Measurements from ENCODE around the gene ARL6IP5. TPM values are rescaled to one million over a fixed set of nuclear protein-coding genes. Genes with fewer than 3 reads are reported as not detected.

ARL6IP5 gene
- total and polyA plus RNA-seq, 8 donors = 29.5 to 78.9 (median 41.7) TPM

DNA sequence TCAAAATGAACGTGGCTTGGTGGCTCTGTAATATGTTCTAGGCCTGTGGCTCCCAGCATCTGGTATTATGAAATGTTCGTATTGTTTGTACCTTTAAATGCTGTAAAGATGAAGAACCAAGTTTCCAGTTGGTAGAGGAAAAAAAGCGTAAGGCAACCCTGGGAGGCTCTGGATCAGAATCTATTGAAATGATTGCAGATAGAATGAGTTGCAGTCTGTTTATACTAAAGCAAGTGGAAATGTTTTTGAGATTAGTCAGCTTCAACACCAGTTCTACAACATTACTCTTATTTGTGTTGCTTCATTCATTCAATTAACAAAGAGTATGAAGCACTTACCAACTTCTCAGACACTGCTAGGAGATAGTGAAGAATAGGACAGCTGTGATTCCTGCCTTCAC is 5.3 kb downstream of the ARL6IP5 start:
- no peak overlapping the region for H3K4me3 ChIP-seq
- intact Hi-C loops (cut with DNase I) = no loop called here
- H3K4me1 ChIP-seq = peaks cover 20 to 79% (median 72%) of the 10 kb centered on the region in 3 donors
- H3K36me3 ChIP-seq = no peaks in the 10 kb centered on the region
- no peaks in the 10 kb centered on the region for H3K27me3 ChIP-seq
- H3K9me3 ChIP-seq = no peaks in the 10 kb centered on the region
- 39 to 55% methylated on average over 3 of the region's 3 CpGs for WGBS, 2 donors
- ATAC-seq (no peak), FAIRE-seq (no peak), DNase-seq (no peak)
- TF ChIP-seq, protein P1, sequence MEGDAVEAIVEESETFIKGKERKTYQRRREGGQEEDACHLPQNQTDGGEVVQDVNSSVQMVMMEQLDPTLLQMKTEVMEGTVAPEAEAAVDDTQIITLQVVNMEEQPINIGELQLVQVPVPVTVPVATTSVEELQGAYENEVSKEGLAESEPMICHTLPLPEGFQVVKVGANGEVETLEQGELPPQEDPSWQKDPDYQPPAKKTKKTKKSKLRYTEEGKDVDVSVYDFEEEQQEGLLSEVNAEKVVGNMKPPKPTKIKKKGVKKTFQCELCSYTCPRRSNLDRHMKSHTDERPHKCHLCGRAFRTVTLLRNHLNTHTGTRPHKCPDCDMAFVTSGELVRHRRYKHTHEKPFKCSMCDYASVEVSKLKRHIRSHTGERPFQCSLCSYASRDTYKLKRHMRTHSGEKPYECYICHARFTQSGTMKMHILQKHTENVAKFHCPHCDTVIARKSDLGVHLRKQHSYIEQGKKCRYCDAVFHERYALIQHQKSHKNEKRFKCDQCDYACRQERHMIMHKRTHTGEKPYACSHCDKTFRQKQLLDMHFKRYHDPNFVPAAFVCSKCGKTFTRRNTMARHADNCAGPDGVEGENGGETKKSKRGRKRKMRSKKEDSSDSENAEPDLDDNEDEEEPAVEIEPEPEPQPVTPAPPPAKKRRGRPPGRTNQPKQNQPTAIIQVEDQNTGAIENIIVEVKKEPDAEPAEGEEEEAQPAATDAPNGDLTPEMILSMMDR (IDR thresholded peaks at IDR 0.05) = no peak
- H3K27ac ChIP-seq = peak overlapping the region in 2 of 4 donors; percentile 1 to 44

DNA sequence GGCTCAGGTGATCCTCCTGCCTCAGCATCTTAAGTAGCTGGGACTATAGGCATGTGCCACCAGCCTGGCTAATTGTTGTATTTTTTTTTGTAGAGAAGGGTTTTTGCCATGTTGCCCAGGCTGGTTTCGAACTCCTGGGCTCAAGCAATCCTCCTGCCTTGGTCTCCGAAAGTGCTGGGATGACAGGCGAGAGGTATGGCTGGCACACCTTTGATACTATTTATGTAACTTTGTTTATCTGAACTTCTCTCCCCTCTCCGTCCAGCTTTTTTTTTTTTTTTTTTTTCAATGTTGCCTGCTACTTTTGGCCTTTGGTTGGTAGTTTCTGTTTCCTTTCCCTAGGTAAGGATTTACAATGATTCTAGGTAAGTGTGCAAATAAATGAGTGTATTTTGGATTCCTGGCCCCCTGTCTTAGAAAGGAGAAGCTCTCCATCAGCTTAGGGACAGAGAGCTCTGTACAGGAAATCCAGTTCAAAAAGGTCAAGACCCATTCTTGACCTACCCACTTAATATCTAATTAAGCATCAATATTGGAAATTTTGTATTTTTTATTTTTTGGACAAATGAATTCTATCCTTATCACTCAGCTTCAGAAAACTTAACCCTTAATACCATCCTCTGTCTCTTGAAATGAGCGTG is 6.8 kb downstream of the ARL6IP5 start:
- FAIRE-seq = no peak
- Histone ChIP-seq H3K4me3 (no peak overlapping the region), H3K27me3 (no peaks in the 10 kb centered on the region), H3K9me3 (no peaks in the 10 kb centered on the region), H3K27ac (peak overlapping the region in 2 of 4 donors; percentile 61 to 69), H3K4me1 (peaks cover 28 to 92% (median 74%) of the 10 kb centered on the region in 3 donors), H3K36me3 (no peaks in the 10 kb centered on the region)
- ATAC-seq = no peak
- intact Hi-C loops (cut with DNase I) = no loop called here
- DNase-seq = no peak
- TF ChIP-seq, protein P1 (IDR thresholded peaks at IDR 0.05) = no peak
- WGBS, 2 donors = 47 to 52% methylated on average over 5 of the region's 5 CpGs

DNA sequence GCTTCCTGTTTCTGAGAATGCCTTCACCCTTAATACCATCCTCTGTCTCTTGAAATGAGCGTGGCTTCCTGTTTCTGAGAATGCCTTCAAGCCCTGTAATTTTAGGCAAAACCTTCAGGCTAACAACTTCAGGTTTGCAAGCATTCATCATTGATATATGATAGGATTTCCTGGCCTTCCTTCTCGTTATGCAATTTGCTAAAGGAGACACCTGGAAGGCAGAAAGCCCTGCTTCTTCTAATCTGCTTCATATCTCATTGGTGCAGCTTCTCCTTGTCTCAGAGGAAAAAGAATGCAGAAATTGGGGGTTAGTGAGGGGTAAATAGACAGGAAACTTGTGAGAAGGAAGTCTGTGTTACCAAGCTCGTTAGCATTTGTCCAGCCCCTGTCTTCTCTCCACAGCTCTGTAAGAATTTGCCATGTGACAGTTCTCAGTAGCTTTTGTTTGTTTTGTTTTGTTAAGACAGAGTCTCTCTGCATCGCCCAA is 7.3 kb downstream of the ARL6IP5 start:
- WGBS, 2 donors = 32 to 35% methylated on average over 4 of the region's 4 CpGs
- Histone ChIP-seq H3K9me3 (no peaks in the 10 kb centered on the region), H3K4me3 (no peak overlapping the region), H3K27ac (peak overlapping the region in 2 of 4 donors; percentile 61 to 69), H3K4me1 (peaks cover 27 to 93% (median 69%) of the 10 kb centered on the region in 3 donors), H3K27me3 (no peaks in the 10 kb centered on the region), H3K36me3 (no peaks in the 10 kb centered on the region)
- intact Hi-C loops (cut with DNase I) = no loop called here
- peak in 3 of 4 donors; percentile 16 to 38 (median 24) for ATAC-seq
- TF ChIP-seq, protein P1 (IDR thresholded peaks at IDR 0.05) = no peak
- no peak for FAIRE-seq
- no peak for DNase-seq

DNA sequence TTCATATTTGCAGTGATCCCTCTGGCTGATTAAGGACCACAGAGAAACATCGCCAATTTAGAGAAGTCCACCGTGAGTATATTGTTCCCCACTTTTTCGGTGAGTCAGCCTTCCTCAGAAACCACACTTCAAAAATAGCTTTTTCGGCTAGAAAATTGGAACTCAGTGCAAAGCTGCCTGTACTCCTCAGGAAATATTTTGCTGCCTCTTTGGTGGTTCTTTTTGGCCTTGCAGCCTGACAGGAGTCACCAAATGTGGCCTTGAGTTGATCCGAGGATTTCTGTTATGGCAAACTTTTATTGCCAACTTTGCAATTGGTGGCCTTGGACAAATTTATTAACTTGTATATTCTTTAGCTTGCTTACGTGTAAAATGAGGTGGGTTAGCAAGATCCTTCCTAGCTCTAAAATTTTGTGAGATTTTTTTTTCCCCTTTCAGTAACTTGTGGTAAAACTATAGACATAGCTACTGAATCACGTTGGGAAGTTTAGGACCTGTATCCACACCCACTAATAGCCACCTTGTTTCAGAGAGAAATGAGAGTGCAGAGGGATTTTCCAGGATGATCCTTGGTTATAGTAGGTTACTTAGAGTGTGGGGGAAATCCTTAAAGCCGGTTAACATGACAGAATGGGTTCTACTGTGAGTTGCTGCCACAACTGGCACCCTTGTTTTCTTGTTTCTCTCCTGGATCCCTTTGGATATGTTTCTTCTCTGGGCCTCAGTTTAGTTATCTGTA is 9.9 kb downstream of the ARL6IP5 start:
- intact Hi-C loops (cut with DNase I) = no loop called here
- no peaks in the 10 kb centered on the region for H3K9me3 ChIP-seq
- FAIRE-seq (no peak), ATAC-seq (peak in 3 of 4 donors; percentile 9 to 36 (median 20)), DNase-seq (no peak)
- H3K27ac ChIP-seq = peak overlapping the region in 3 of 4 donors; percentile 40 to 63 (median 61)
- peaks cover 21 to 68% (median 49%) of the 10 kb centered on the region in 3 donors for H3K4me1 ChIP-seq
- H3K36me3 ChIP-seq = no peaks in the 10 kb centered on the region
- 43 to 53% methylated on average over 8 of the region's 8 CpGs for WGBS, 2 donors
- TF ChIP-seq, protein P1 (IDR thresholded peaks at IDR 0.05) = no peak
- H3K27me3 ChIP-seq = no peaks in the 10 kb centered on the region
- no peak overlapping the region for H3K4me3 ChIP-seq
